GM12874 (cell line): ENCODE measurements around the gene TLX2.

ENCODE experiments used
- TF ChIP-seq, protein P1 (sequence below): IDR thresholded peaks from 2 replicates; pipeline ENCODE4 v1.5.1; 2011; ENCODE audit warnings: low read depth, mild to moderate bottlenecking, control low read depth, low read length, moderate library complexity; ENCODE audit not compliant: insufficient read depth

TLX2 gene

DNA sequence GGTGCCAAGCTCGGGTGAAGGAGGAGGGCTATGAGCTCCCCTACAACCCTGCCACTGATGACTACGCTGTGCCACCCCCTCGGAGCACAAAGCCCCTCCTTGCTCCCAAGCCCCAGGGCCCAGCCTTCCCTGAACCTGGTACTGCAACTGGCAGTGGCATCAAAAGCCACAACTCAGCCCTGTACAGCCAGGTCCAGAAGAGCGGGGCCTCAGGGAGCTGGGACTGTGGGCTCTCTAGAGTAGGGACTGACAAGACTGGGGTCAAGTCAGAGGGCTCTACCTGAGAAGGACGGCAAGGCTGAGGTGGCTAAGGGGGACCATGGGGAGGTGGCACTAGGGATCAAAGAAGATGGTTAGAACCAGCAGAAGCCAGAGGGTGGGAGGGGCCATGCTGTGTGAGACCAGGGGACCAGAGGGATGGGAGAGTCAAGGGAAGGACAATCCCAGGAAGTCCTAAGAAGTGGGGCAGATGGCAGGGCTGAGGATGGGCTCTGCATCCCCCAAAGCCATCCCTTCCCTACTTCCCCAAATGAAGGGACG is 42.7 kb downstream of the TLX2 start:
- TF ChIP-seq, protein P1, sequence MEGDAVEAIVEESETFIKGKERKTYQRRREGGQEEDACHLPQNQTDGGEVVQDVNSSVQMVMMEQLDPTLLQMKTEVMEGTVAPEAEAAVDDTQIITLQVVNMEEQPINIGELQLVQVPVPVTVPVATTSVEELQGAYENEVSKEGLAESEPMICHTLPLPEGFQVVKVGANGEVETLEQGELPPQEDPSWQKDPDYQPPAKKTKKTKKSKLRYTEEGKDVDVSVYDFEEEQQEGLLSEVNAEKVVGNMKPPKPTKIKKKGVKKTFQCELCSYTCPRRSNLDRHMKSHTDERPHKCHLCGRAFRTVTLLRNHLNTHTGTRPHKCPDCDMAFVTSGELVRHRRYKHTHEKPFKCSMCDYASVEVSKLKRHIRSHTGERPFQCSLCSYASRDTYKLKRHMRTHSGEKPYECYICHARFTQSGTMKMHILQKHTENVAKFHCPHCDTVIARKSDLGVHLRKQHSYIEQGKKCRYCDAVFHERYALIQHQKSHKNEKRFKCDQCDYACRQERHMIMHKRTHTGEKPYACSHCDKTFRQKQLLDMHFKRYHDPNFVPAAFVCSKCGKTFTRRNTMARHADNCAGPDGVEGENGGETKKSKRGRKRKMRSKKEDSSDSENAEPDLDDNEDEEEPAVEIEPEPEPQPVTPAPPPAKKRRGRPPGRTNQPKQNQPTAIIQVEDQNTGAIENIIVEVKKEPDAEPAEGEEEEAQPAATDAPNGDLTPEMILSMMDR, result no peak

DNA sequence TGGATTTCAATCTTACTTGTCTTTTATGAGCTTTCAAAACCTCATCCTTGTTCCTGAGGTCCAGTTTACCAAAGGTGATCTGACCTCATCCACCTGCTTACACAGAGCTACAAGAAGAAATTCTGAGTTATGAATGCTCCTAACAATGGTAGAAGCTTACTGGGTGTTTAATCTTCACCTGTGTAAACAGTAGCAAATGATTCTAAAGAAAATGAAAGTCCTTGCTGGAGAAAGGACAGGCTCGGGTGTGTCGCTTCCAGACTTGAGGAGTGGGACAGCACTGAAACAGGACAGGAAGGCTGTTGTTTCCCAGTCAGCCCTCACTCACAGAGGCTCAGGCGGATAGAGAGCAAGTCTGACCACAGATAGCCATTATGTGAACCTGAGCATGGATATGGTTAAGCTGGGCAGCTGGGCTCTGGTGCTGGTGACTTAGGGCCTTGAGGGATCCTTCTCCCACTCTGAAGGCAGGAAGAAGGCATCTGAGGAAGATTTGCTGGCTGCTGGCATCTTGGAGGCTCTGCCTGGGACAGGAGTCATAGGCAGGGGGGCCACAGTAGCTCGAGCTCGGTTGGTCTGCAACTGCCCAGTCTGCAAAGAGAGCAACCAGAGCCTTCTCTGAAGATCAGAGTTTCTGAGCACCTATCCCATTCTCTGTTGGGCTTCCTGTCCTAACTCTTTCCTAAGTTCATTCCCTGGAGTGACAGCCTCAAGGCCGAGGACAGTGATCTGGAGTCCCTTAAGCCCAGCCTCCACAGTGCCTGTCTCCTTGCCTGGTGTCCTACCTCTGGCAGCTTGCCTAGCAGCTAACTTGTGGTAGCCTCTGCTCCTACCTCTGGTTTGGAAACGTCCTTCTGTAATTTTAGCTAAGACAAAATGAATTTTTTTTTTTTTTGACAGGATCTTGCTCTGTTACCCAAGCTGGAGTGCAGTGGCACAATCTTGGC is 44.3 kb downstream of the TLX2 start:
- TF ChIP-seq, protein P1, result no peak

DNA sequence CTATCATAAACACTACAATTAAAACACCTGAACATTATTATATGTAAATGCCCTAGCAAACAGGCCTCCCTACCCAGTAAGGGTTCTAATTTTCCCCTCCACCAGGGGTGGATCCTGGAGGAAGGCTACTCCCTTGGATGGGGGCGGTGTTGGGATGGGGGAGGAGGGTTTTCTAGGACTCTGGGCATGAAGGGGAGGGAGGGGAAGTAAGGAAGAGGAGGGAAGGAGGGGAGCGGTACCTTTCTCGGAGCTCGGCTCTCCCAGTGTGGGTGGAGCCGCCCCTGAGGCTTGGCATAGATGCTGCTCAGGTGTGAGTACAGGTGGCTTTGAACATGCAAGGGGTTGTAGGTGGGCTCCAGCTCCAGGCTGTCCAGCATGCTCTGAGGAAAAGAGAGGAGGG is 45.7 kb downstream of the TLX2 start:
- TF ChIP-seq, protein P1, result no peak

DNA sequence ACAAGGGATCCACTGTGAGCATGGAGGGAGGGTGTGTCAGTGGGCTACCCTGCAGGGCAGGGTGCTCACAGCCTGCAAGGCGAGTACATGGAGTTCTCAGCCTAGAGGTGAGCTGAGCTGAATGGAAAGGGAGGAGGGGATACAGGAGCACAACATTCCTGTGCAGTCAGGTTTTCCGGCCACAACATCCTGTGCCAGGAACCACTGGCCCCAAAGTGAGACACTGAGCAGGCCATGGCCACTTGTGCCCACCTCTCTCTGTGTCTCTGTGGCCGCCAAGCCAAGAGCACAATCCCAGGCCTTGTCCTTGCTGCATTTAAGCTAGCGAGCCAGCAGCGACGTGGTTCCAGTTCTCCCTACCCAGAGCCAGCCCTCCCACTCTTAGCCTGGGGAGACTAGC is 46.3 kb downstream of the TLX2 start:
- TF ChIP-seq, protein P1, result no peak

DNA sequence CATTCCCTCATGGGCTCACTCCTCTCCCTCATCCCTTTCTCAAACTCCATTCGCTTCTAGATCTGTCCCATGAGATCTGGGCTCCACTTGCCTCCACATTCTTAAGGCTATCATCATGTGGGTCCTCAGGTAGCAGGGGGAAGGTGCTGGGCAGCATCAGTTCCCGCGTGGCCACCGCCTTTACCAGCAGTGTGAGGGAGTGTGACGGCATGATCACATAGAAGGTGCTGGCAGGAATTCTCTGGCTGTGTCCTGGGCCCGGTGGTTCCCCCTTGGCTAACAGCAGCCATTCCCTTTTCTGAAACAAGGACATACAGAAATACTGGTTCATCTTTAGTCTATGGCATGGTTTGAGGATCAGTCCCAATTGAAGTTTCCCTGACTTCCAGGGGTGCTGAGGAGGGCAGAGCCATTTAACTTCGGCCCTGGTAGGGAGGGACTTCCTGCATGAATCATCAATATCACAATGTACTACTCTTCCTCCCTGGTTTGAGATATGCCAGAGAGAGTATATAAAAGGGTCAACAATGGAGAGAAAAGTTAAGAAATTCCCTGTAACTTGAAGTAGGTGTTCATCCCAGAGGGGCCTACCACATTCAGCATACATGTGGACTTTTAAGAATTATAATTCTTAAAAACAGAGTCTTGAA is 48.0 kb downstream of the TLX2 start:
- TF ChIP-seq, protein P1, result no peak

DNA sequence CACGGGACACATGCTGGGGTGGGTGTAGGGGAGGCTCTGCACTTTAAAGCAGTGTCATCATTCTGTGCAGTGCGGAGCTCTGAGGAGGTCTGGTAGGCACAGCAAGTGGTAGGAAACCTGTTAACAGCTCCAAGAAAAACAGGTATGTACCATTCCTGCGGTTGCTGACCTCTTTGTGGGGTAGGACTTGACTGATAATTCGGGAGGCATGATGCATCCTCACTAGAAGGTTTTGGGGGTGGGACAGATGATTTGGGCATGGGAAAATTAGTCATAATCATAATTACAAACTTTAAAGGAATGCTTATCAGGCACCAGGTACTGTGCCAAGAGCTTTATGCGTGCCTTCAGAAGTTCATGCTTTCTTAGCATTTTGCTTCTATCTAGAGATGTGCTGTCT is 50.0 kb downstream of the TLX2 start:
- TF ChIP-seq, protein P1, result no peak

DNA sequence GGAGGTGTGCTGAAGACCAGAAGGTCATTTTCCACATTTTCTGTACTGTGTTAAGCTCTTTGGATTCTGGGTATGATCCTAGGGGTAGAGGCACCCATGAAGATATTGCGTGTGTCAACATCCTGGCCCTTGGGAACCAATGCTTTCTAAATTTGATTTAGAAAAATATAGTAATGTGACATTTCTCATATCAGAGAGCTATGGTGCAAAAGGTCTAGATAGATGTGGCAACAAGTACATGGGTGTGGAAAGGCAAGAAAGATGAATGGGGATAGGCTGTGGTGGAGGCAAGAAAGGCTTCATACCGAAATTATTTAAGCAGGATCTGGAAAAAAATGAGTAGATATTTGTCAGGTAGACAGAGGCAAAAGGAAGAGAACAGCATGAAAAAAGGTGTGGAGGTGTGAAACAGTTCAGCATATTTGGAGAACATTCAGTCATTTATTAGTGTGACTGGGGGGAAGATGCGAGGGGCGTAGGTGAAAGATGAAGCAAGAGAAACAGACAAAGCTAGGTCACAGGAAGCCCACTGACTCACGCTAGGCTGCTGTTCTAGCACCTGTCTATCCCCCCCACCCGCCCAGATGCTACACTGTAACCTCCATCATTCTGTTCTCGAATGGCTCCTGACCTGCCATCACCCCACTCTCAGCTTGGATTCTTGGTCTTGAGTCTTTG is 52.0 kb downstream of the TLX2 start:
- TF ChIP-seq, protein P1, result no peak
